Measurements from ENCODE around the gene MRPS14. TPM values are rescaled to one million over a fixed set of nuclear protein-coding genes. Genes with fewer than 3 reads are reported as not detected.

Gene MRPS14
- total and polyA plus RNA-seq, 9 of the 15 experiments (the other 6 are each of a cell fraction or from before 2014, with no cell fraction given): 38.1 to 231 (median 54.9) TPM

- TF ChIP-seq CEBPG (CRISPR knock-in tag; IDR thresholded peaks at IDR 0.05) (no peak), CEBPG (tag; conservative IDR thresholded peaks at IDR 0.05 in 1 of 2, IDR thresholded peaks at IDR 0.05 in 1 of 2) (no peak), ZBTB7A (IDR thresholded peaks at IDR 0.05; ENCODE audit: borderline replicate concordance, control insufficient read depth, low read depth, low read length) (no peak), SMARCA5 (IDR thresholded peaks at IDR 0.05) (no peak), ZC3H4 (CRISPR knock-in tag; IDR thresholded peaks at IDR 0.05; ENCODE audit: borderline replicate concordance) (no peak), ZNF586 (CRISPR knock-in tag; conservative IDR thresholded peaks at IDR 0.05) (no peak), BRF1 (IDR thresholded peaks at IDR 0.05; ENCODE audit: borderline replicate concordance, extremely low read depth, insufficient read length) (no peak), TAF9B (IDR thresholded peaks at IDR 0.05; ENCODE audit: partially characterized antibody) (no peak), NR2C1 (IDR thresholded peaks at IDR 0.05) (peak; percentile 11; the same call in 1 of the 2 replicates), NR2C1 (tag; IDR thresholded peaks at IDR 0.05) (no peak), MEF2D (tag; conservative IDR thresholded peaks at IDR 0.05; ENCODE audit: low read depth) (no peak), IFI16 (CRISPR knock-in tag; IDR thresholded peaks at IDR 0.05) (no peak), DACH1 (IDR thresholded peaks at IDR 0.05; ENCODE audit: partially characterized antibody) (peak; percentile 80), NCOA4 (IDR thresholded peaks at IDR 0.05; ENCODE audit: partially characterized antibody) (no peak), ZNF639 (CRISPR knock-in tag; conservative IDR thresholded peaks at IDR 0.05 in 1 of 2, IDR thresholded peaks at IDR 0.05 in 1 of 2) (no peak), PTBP1 (IDR thresholded peaks at IDR 0.05; ENCODE audit: low read depth, low read length) (no peak), IRF1 (CRISPR knock-in tag; IDR thresholded peaks at IDR 0.05; ENCODE audit: borderline replicate concordance) (no peak), CBX3 (IDR thresholded peaks at IDR 0.05; ENCODE audit: borderline replicate concordance in 1 of 2, low read length in 2 of 2) (no peak), SMC3 (conservative IDR thresholded peaks at IDR 0.05; ENCODE audit: insufficient read depth, low read depth, low read length) (no peak), NUFIP1 (IDR thresholded peaks at IDR 0.05; ENCODE audit: partially characterized antibody) (no peak), ZFP1 (CRISPR knock-in tag; IDR thresholded peaks at IDR 0.05) (no peak)
Observed at GRCh38 chr1:175003521-175003920, 19.7 kb downstream of the MRPS14 start (continued).

All from K562 (cell line).